SJSA1 (cell line): ENCODE results near the gene CLRN2. TPM values are rescaled to one million over a fixed set of nuclear protein-coding genes. Genes with fewer than 3 reads are reported as not detected.

Source experiments
- DNase-seq, 2 experiments: peaks; one replicate each; pipeline ENCODE4 v3.0.0-alpha.2; 2015 to 2020; ENCODE audit warnings: low spot score in 2 of 2, low read depth in 1 of 2
- H3K27ac ChIP-seq: fragments of 250-450 bp; sonication (Bioruptor Pico); 2 replicates; pipeline ENCODE4 v1.5.1; 2020; ENCODE audit warnings: mild to moderate bottlenecking, moderate library complexity
- H3K27me3 ChIP-seq: fragments of 250-450 bp; sonication (Bioruptor Pico); replicated peaks from 2 replicates; pipeline ENCODE4 v1.5.1; 2020; ENCODE audit warnings: mild to moderate bottlenecking, moderate library complexity
- H3K36me3 ChIP-seq: fragments of 250-450 bp; sonication (Bioruptor Pico); 2 replicates; pipeline ENCODE4 v1.5.1; 2020; ENCODE audit warnings: mild to moderate bottlenecking
- H3K4me1 ChIP-seq: fragments of 250-450 bp; sonication (Bioruptor Pico); replicated peaks from 2 replicates; pipeline ENCODE4 v1.6.1; 2021; ENCODE audit warnings: mild to moderate bottlenecking
- H3K4me3 ChIP-seq: fragments of 250-450 bp; sonication (Bioruptor Pico); 2 replicates; pipeline ENCODE4 v1.5.1; 2020; ENCODE audit warnings: mild to moderate bottlenecking
- H3K9me3 ChIP-seq: fragments of 250-450 bp; sonication (Bioruptor Pico); replicated peaks from 2 replicates; pipeline ENCODE4 v1.5.1; 2020; ENCODE audit warnings: mild to moderate bottlenecking
- total RNA-seq: library from RNA; depleted of rRNA; stranded (reverse); fragments of >200 nt; shearing (Covaris generic); gene quantifications from 2 replicates; pipeline ENCODE4 v1.2.3, GENCODE V29; 2014

CLRN2 gene
- total RNA-seq, 1 experiment from 2014 or later, result not detected

- Histone ChIP-seq H3K4me3 (no peak overlapping the region), H3K9me3 (no peaks in the 10 kb centered on the region), H3K4me1 (no peaks in the 10 kb centered on the region), H3K27ac (no peak overlapping the region), H3K27me3 (no peaks in the 10 kb centered on the region), H3K36me3 (no peaks in the 10 kb centered on the region)
- peak; percentile 47 to 49 for DNase-seq
These were observed 29.2 kb downstream of the CLRN2 start for GRCh38 chr4:17544205-17544604.

GRCh38 chr4:17544831-17545234, 29.9 kb downstream of the CLRN2 start:
- H3K36me3 ChIP-seq, result no peaks in the 10 kb centered on the region
- DNase-seq, result peak in 1 of 2 experiments; percentile 2
- no peaks in the 10 kb centered on the region for H3K4me1 ChIP-seq
- no peaks in the 10 kb centered on the region for H3K27me3 ChIP-seq
- H3K27ac ChIP-seq, result no peak overlapping the region
- no peaks in the 10 kb centered on the region for H3K9me3 ChIP-seq
- H3K4me3 ChIP-seq, result no peak overlapping the region

GRCh38 chr4:17545374-17546140, 30.6 kb downstream of the CLRN2 start:
- H3K27me3 ChIP-seq, result no peaks in the 10 kb centered on the region

GRCh38 chr4:17546222-17546621, 31.3 kb downstream of the CLRN2 start:
- Histone ChIP-seq H3K27ac (no peak overlapping the region), H3K36me3 (no peaks in the 10 kb centered on the region), H3K4me1 (no peaks in the 10 kb centered on the region), H3K27me3 (no peaks in the 10 kb centered on the region), H3K9me3 (no peaks in the 10 kb centered on the region), H3K4me3 (no peak overlapping the region)
- DNase-seq, result no peak

More at GRCh38 chr4:17545374-17546140, 30.6 kb downstream of the CLRN2 start:
- Histone ChIP-seq H3K4me3 (no peak overlapping the region), H3K9me3 (no peaks in the 10 kb centered on the region), H3K4me1 (no peaks in the 10 kb centered on the region), H3K36me3 (no peaks in the 10 kb centered on the region), H3K27ac (no peak overlapping the region)
- DNase-seq, result no peak

GRCh38 chr4:17546678-17547077, 31.7 kb downstream of the CLRN2 start:
- DNase-seq, result no peak
- Histone ChIP-seq H3K9me3 (no peaks in the 10 kb centered on the region), H3K4me1 (no peaks in the 10 kb centered on the region), H3K27me3 (no peaks in the 10 kb centered on the region), H3K36me3 (no peaks in the 10 kb centered on the region), H3K4me3 (no peak overlapping the region), H3K27ac (no peak overlapping the region)

DNA sequence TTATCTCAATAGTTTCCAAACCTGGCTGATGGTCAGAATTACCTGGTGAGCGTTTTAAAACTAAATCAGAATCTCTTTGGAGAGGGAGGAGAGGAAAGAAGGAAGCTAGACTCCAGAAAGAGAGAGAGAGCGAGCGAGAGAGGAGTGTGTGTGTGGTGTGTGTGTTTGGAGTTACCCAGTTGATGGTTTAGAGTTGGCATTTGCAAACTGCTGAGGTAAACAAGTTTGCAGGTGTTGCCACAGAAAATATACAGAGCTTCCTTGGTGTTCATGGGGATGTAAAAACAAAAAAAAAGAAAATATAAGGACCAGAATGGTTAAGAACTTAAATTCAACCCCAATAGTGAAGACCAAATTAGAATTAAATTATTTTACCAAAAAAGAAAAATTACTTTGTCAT, 35.6 kb downstream of the CLRN2 start:
- H3K4me3 ChIP-seq, result no peak overlapping the region
- H3K27me3 ChIP-seq, result no peaks in the 10 kb centered on the region
- no peaks in the 10 kb centered on the region for H3K36me3 ChIP-seq
- no peak overlapping the region for H3K27ac ChIP-seq
- DNase-seq, result no peak
- no peaks in the 10 kb centered on the region for H3K9me3 ChIP-seq
- H3K4me1 ChIP-seq, result no peaks in the 10 kb centered on the region

DNA sequence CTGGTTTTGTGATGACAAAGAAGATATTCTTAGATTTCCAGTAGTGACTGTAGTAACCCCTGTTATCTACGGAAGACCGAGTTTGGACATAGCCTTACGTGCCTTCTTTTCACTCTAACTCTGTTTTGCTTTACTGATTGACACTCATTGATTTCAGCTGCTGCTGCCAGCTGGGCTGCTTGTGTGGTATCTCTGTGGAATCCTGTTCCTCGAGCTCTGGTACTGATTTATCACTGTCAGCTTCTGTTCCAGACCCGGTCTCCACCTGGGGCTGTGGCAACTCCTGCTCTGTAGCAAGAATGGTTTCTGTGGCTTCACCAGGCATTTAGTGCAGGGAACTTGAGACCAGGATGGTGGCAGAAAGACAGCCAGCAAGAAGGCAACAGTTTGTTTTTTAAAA, 37.5 kb downstream of the CLRN2 start:
- no peaks in the 10 kb centered on the region for H3K36me3 ChIP-seq
- no peaks in the 10 kb centered on the region for H3K4me1 ChIP-seq
- H3K4me3 ChIP-seq, result no peak overlapping the region
- no peaks in the 10 kb centered on the region for H3K27me3 ChIP-seq
- no peak overlapping the region for H3K27ac ChIP-seq
- H3K9me3 ChIP-seq, result no peaks in the 10 kb centered on the region
- DNase-seq, result no peak

DNA sequence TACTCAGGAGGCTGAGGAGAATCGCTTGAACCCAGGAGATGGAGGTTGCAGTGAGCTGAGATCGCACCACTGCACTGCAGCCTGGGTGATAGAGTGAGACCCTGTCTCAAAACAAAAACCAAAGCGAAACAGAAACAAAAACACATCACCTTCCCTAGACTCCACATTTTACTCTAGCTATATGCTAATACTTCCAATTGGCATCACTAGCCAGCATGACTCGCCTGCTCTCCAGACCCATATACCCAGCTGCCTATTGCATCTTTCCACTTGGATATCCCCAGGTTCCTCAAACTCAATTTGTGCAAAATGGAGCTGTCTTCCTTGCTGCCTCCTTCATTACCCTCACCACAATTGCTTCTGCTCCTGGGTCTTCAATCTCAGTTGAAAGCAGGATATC, 39.6 kb downstream of the CLRN2 start:
- Histone ChIP-seq H3K4me1 (no peaks in the 10 kb centered on the region), H3K4me3 (no peak overlapping the region), H3K27ac (no peak overlapping the region), H3K27me3 (no peaks in the 10 kb centered on the region), H3K9me3 (no peaks in the 10 kb centered on the region), H3K36me3 (no peaks in the 10 kb centered on the region)
- no peak for DNase-seq

DNA sequence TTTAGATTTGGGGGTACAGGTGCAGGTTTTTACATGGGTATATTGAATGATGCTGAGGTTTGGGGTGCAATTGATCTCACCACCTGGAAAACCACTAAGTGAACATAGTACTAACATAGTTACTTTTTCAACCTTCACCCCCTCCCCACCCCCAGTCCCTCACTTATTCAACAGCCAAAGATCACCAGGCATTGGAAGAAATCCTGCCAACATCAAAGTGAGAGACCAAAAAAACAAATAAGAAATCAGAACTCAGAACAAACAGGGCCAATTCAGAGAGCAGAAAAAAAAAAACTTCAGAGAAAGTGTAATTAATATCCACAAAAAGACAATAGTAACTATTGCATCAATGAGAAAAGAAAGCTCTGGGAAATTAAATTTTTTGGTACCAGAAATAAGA, 41.5 kb downstream of the CLRN2 start:
- no peak for DNase-seq
- H3K4me3 ChIP-seq, result no peak overlapping the region
- H3K36me3 ChIP-seq, result no peaks in the 10 kb centered on the region
- H3K9me3 ChIP-seq, result no peaks in the 10 kb centered on the region
- H3K27me3 ChIP-seq, result no peaks in the 10 kb centered on the region
- H3K27ac ChIP-seq, result no peak overlapping the region
- H3K4me1 ChIP-seq, result no peaks in the 10 kb centered on the region

DNA sequence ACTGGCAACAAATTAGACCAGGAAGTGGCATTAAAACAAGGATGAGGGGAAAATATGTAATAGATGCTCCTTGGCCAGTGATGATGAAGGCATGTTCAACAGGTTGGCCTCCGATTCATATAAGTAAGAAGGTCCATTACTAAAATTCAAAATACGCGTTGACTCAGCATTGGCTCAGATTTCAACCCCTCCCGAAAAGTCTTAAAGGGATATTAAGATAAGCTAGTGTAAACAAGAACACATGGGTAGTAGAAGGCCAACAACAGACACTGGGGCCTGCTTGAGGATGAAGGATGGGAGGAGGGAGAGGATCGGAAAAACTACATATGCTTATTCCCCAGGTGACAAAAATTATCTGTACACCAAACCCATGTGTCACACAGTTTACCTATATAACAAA, 42.9 kb downstream of the CLRN2 start:
- no peak overlapping the region for H3K4me3 ChIP-seq
- no peak for DNase-seq
- no peak overlapping the region for H3K27ac ChIP-seq
- no peaks in the 10 kb centered on the region for H3K9me3 ChIP-seq
- no peaks in the 10 kb centered on the region for H3K36me3 ChIP-seq
- no peaks in the 10 kb centered on the region for H3K4me1 ChIP-seq
- H3K27me3 ChIP-seq, result no peaks in the 10 kb centered on the region

DNA sequence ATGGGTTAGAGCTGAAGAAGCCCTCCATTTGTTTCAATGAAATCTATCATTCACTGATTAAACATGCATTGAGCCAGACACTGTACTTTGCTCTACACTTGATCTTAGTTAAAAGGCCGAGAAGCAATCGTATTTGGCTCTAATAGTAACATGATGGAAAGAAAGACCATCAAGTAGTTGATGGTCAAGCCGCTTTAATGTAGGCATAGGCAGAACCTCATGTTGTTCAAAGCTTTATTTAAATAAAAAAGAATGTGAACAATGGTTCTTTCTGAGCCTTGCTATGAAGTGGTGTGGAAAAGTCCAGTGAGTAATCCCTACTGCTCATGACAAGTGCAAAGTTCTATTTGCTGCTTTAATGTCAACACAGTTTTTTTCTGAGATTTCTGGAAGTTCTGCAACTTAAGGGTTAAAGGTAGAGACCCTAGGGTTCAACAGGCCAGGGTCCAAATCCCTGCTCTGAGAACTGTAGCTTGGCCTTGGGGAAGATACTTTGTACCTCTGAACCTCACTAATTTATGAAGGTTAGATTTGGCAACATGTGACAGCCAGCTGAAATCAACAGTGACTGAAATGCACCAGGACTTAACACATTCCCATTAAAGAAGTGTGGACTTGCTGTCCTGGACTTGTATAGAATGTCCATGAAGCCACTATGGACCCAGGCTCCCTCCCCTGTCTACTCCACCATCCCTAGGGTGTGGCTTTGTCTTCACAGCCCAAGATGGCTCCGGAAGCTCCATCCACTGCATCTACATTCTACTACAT, 44.2 kb downstream of the CLRN2 start:
- Histone ChIP-seq H3K36me3 (no peaks in the 10 kb centered on the region), H3K4me1 (no peaks in the 10 kb centered on the region), H3K27ac (no peak overlapping the region), H3K27me3 (no peaks in the 10 kb centered on the region), H3K9me3 (no peaks in the 10 kb centered on the region), H3K4me3 (no peak overlapping the region)
- no peak for DNase-seq

DNA sequence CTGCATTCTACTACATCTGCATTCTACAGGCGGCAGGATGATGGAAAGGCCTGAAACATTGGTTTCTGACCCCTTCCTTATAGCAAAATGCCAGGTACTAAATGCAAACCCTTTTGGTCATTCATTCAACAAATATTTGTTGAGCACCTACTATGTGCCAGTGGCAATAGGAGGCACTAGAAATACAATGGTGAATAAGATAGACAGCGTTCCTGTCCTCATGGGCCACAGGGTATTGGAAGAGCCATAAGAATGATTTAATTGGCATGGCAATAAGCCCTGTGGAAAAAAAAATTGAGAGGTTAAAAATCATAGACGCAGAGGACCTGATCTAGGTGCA, 44.7 kb downstream of the CLRN2 start:
- Histone ChIP-seq H3K27me3 (no peaks in the 10 kb centered on the region), H3K9me3 (no peaks in the 10 kb centered on the region), H3K27ac (no peak overlapping the region), H3K4me1 (no peaks in the 10 kb centered on the region), H3K4me3 (no peak overlapping the region), H3K36me3 (no peaks in the 10 kb centered on the region)
- DNase-seq, result no peak

- no peaks in the 10 kb centered on the region for H3K36me3 ChIP-seq
- H3K27ac ChIP-seq, result no peak overlapping the region
- DNase-seq, result no peak
- H3K27me3 ChIP-seq, result no peaks in the 10 kb centered on the region
- H3K4me1 ChIP-seq, result no peaks in the 10 kb centered on the region
- no peak overlapping the region for H3K4me3 ChIP-seq
- H3K9me3 ChIP-seq, result no peaks in the 10 kb centered on the region
These were observed 45.2 kb downstream of the CLRN2 start for GRCh38 chr4:17560065-17560673.

GRCh38 chr4:17561195-17561909, 46.4 kb downstream of the CLRN2 start:
- no peak overlapping the region for H3K27ac ChIP-seq
- no peak for DNase-seq

More at GRCh38 chr4:17561195-17561909, 46.4 kb downstream of the CLRN2 start:
- Histone ChIP-seq H3K4me1 (no peaks in the 10 kb centered on the region), H3K36me3 (no peaks in the 10 kb centered on the region), H3K27me3 (no peaks in the 10 kb centered on the region), H3K4me3 (no peak overlapping the region), H3K9me3 (no peaks in the 10 kb centered on the region)
